GM18517 (cell line): ENCODE measurements around the gene MLPH.
"Not testable (repeated sequence)": the region's sequence is repeated elsewhere in the genome, so short reads cannot be mapped to it uniquely, and the experiment has no call there.

Experiments
- ATAC-seq: cut with Tn5 transposase; IDR thresholded peaks from one replicate; pipeline ENCODE4 v1.9.1; 2021; ENCODE audit warnings: mild to moderate bottlenecking, moderate library complexity; ENCODE audit not compliant: unreplicated experiment

The MLPH gene

DNA sequence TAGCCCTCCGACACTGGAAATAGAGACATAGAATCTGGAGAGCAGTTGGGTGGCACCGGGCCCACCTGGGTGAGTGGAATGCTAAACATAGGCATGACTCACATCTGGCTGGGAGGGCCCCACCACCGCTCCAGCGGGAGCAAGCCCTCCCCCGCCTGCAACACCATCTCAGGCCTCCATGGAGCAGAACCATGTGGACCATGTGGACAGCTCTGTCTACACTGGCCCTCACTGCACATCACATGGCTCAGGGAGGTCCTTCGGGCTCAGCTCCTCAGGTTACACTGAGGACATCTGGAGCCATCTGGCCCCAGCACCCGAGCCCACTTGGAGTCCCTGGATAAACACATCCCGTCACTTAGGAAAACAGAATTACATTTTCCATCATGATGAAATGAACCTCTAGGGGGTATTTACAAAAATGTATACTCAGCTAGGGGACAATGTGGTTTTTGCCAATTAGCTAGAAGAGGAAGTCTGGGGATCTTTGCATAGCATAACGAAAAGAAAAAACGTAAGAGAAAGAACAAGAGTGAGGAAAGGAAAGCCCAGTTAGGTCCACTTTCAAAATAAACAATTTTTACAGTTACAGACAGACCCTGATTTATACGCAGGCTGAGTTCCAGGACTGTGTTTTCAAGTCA, 30.7 kb upstream of the MLPH start:
- ATAC-seq: no peak

GRCh38 chr2:237457388-237457941, 29.6 kb upstream of the MLPH start:
- ATAC-seq: no peak

- no peak for ATAC-seq
These were observed 28.5 kb upstream of the MLPH start for GRCh38 chr2:237458519-237458918.

DNA sequence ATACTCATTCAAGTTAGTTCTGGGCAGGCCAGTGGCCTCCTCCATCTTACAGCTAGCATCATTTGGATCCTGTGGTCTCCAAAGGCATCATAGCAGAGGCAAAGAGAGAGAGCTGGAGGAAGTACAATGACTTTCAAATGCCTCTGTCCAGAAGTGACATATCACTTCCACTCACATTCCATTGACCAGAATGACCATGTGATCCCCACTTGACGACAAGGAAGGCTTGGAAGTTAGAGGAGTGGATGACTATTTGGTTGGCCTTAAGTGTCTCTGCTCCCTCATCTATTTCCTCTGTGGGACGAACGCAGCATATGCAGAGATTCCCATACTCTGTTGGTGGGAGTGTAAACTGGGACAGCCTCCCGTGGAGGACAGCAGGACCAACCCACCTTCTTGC, 27.8 kb upstream of the MLPH start:
- ATAC-seq: no peak

- ATAC-seq: no peak
These were observed 27.3 kb upstream of the MLPH start for GRCh38 chr2:237459741-237460174.

DNA sequence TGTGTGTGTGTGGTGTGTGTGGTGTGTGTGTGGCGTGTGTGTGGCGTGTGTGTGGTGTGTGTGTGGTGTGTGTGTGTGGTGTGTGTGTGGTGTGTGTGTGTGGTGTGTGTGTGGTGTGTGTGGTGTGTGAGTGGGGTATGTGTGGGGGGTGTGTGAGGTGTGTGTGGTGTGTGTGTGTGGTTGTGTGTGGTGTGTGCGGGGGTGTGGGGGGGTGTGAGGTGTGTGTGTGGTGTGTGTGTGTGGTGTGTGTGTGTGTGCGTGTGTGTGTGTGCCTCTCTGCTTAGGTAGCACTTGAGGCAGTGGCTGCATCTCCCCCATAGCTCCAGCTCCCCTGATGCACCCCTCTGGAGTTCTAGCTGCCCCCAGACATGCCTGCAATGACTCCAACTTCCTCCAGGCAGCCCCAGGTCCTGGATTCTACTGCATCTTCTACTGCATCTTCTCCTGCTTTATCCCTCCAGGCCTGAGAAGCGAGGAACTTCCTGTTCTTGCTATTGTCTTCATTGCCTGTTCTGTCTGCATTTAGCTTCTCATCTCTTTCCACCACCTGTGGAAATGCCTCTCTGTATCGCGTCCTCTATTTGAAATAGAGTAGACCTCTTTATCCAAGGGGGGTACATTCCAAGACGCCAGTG, 22.2 kb upstream of the MLPH start:
- no peak for ATAC-seq

- ATAC-seq: no peak
These were observed 21.4 kb upstream of the MLPH start for GRCh38 chr2:237465515-237466148.

DNA sequence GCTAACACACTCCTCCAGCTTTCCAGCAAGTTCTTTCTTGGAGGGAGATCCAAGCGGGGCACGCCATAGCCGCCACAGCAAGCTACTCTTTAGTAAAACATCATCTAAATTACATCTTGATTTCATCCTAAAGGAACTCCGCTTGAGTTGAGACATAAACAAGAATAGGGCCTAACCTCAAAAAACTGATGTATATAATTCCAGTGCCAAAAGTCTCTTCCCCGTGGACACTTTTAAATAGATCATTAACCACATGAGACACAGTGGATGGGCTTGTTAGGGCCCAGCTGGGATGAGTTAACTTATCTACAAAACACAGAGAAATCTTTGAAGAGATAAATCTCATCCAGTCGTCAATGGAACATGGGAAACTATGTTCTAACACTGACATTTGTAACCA, 20.8 kb upstream of the MLPH start:
- no peak for ATAC-seq

- ATAC-seq: no peak
These were observed 19.4 kb upstream of the MLPH start for GRCh38 chr2:237467447-237468179.

- not testable (repeated sequence) for ATAC-seq
These were observed 17.6 kb upstream of the MLPH start for GRCh38 chr2:237469410-237469809.

DNA sequence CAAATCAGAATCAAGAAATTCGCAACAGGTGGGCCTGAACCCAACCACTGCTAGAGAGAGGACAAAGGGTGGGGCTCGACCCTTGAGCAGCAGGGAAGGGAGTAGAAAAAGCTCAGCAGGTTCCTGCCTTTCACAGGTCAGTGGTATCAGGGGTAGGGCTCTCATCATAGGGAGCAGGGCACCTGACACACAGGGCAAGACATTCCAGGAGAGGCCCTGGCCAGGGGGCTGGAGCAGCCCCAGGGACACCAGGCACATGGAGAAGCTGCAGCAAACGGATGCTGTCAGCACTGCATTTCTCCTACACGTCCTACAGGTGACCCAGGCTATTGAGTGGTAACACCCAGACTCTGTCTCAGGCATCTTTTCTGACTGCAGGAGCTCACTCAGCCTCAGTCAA, 17.2 kb upstream of the MLPH start:
- no peak for ATAC-seq

DNA sequence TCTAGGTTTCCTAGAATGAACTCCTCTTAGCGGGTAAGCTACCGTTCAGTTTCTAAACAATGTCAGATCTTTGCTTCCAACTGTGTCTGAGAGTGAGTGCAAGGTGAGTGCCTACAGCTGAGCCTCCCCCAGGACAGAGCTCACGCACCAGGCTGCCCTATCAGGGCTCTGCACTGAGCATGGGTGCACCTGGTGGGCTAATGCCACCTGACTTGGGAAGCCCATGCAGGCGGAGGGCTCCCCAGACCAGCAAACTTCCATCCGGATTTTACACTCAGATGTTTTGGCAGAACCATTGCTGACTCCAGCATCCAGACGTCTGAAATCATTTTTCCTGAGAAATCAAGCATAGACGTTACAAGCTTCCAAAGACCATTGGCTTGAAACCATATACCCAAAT, 16.1 kb upstream of the MLPH start:
- ATAC-seq: no peak

GRCh38 chr2:237471438-237472186, 15.4 kb upstream of the MLPH start:
- ATAC-seq: no peak

DNA sequence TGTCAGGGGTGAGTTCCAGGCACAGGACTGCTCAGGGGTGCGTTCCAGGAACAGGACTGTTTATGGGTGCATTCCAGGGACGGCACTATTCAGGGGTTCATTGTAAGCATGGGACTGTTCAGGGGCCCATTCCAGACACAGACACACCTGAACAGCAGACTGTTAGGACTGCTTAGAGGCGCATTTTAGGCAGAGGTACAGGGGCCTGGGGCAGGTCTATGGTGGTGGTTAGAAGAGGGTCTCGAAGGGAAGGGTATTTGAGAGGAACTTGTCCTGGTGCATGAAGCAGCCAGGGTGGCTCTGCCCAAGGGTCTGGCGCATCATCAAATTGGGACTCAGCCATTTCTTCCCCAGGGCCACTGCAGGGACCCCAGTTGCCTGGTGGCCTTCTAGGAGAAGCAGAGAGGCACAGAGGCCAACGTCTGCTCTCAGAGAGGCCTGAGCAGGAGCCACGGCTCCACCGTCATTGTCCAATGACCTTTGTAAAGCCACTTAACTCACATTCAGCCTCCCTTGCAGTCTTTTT, 14.8 kb upstream of the MLPH start:
- ATAC-seq: no peak

DNA sequence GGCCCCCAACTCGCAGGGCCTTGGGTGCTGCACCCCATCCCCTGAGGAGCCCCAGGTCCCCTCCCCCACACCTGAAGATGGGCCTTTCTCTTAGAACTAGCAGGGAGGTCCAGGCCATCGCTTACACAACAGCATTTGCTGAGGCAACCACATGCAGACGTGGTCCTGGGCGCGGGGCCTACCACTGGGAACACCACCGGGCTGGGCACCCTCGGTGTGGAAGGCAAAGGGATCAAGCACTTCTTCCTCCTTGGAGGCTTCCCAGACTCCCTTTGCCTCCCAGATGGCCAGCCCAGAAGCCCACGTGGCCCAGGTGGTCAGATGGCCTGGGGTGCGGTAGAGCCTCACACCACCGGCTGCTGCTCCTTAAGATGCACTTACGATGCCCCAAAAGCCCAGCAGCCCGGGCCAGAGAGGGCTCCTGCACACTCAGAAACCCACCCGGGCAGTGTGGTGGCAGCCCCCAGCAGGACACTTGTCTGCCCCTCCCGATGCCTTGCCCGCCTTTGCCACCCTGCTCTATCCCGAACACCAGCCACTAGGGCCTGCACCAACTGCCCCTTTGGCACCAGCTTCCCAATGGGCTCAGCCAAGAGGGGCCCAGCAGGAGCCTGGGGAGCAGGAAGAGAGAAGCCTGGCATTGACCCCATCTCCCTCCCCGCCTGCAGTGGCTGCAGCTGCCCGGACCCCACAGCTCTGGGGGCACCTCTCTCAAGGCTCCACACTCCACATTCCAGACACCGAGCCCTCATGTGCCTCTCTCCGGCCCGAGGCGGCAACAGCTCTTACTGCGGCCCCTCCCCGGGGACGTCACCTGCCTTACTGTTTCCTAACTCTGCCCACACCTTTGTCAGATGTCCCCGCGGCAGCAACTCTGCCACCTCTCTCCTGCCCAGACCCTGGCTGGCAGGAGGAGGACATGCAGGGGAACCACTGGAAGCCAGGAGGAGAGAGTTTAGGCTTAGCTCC, 13.9 kb upstream of the MLPH start:
- no peak for ATAC-seq

DNA sequence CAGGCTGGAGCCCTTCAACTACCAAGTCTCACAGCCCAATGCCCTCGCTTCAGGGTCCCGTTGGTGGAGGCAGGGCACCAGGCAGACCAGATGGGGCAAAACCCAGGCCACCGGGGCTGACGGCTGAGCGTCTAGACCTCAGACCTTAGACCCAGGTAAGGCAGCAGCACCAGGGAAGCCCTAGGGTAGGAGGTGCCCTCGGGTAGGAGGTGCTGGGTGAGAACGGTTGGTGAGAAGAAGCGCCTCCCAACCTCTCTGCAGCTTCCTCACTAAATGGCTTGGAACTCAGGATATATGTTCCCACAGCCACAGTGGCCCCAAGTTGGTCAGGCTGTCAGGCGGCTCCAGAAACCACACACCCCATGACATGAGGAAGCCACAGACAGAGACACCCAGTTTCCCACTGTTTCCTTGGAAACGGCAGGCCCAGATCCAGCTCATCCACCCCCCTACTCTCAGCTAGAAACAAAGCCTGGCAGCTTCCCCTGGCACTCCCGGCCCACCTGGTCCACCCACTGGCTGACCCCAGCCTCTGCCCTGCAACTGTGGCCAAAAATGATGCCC, 13.1 kb upstream of the MLPH start:
- no peak for ATAC-seq

DNA sequence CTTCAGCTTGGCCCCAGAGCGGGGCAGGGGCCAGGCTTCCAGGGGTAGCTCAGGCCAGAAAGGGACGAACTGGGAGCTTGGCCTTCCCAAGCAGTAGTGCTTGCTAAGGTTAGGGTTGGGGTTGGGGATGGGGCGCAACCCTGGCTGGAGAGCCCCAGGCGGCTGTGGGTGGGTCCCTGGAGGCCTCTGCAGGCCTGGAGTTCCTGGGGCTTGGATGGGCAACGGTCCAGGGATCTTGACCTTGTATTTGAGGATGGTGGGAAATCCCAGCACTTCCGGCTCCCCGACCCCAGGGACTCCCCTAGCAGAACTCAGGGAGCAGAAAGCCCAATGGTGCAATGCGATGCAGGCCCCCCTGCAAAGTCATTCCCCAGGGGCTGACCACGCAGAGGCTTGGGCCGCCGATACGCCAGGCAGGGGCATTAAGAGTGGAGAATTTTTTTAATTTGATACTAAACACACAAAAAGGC, 12.6 kb upstream of the MLPH start:
- no peak for ATAC-seq

DNA sequence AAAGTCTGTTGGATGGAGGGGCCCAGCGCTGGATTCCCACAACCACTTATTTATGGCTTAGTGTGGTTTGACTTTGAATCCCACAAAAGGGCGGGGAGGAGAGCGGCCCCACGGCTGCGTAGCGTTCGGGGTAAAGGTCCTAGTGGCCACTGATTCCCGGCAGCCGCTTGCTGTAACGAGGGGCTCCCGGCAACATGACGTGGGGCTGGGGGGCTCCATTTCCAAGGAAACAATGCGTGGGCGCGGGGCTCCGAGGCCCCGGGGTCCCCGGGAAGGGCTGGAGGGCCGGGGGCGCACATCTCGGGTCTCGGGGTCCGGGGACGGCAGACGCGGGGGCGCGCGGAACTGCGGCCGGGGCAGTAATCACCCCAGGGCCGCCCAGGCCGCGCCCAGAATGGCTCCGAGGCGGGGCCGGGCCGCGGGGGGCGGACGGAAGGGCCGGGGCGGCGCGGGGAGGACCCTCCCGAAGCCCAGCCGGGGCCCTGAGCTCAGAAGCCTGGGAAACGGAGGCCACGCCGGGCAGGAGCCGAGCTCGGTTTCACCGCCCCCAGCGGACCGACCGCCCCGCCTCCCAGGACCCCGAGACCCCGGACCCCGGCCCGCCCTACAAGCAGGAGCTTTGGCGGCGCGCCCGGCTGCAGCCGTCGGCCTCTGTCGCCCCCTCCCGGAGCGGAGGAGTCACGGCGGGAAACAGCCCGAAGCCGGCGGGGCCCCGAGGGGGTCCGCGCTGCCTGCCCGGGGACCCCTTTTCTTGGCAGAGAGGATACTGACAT, 11.9 kb upstream of the MLPH start:
- ATAC-seq: peak; percentile 68
